ENCODE data around the gene COCH.

Gene COCH

DNA sequence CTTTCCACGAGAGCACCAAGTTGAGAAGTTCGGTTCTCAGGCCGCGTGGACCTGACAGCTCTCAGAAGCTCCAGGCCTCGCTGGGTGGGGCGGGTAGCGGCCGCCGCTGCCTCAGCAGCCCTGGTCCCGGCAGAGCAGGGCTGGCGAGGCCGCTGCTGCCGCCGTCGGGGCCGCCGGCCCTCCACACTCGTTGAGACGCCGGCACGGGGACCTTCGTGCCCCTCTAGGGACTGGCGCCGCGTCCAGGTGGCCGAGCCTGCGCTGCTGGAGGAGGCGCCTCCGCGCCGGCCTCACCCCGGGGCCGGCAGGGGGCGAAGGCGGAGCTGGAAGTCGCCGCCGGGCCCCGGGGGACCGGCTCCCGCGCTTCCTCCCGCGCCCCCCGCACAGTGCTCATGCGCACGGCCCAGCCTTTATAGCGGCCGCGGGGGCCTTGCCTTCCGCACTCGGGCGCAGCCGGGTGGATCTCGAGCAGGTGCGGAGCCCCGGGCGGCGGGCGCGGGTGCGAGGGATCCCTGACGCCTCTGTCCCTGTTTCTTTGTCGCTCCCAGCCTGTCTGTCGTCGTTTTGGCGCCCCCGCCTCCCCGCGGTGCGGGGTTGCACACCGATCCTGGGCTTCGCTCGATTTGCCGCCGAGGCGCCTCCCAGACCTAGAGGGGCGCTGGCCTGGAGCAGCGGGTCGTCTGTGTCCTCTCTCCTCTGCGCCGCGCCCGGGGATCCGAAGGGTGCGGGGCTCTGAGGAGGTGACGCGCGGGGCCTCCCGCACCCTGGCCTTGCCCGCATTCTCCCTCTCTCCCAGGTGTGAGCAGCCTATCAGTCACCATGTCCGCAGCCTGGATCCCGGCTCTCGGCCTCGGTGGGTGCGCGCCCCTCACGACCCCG lies at the start of gene COCH:
Gene COCH, plus strand, starts transcription at position 440 of the 879 bp plus-strand sequence. Its CDS starts 380 bp downstream, at position 820.
- Mint-ChIP-seq H3K27ac (no peak within 1 kb of the TSS), H3K4me1 (peaks cover 15% of the 10 kb centered on the region), H3K36me3 (ENCODE audit: low read depth) (no peaks in the 10 kb centered on the region), H3K4me3 (peak within 1 kb of the TSS; percentile 78), H3K9me3 (no peaks in the 10 kb centered on the region), H3K27me3 (ENCODE audit: low read depth, poor library complexity) (peaks cover 84% of the 10 kb centered on the region)
- peak; percentile 74 for DNase-seq
- TF ChIP-seq, protein P1, sequence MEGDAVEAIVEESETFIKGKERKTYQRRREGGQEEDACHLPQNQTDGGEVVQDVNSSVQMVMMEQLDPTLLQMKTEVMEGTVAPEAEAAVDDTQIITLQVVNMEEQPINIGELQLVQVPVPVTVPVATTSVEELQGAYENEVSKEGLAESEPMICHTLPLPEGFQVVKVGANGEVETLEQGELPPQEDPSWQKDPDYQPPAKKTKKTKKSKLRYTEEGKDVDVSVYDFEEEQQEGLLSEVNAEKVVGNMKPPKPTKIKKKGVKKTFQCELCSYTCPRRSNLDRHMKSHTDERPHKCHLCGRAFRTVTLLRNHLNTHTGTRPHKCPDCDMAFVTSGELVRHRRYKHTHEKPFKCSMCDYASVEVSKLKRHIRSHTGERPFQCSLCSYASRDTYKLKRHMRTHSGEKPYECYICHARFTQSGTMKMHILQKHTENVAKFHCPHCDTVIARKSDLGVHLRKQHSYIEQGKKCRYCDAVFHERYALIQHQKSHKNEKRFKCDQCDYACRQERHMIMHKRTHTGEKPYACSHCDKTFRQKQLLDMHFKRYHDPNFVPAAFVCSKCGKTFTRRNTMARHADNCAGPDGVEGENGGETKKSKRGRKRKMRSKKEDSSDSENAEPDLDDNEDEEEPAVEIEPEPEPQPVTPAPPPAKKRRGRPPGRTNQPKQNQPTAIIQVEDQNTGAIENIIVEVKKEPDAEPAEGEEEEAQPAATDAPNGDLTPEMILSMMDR (IDR thresholded peaks at IDR 0.05), result peak; percentile 41

DNA sequence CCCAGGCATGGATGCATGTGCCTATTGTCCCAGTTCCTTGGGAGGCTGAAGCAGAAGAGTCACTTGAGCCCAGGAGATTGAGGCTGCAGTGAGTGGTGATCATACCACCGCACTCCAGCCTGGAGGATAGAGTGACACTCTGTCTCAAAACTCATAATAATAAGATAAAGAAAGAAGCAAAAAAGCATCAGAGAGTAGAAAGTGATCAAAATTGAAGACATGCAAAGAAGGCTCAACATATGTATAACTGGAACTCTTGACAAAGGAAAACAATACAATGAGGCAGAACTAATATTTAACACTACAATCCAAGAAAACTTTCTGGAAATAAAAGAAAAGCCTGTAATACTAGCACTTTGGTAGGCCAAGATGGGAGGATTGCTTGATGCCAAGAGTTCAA lies 48.3 kb upstream of the COCH start:
- no peak for DNase-seq
- Mint-ChIP-seq H3K27me3 (ENCODE audit: low read depth, poor library complexity) (peaks cover 4% of the 10 kb centered on the region), H3K4me1 (no peaks in the 10 kb centered on the region), H3K36me3 (ENCODE audit: low read depth) (peaks cover 5% of the 10 kb centered on the region), H3K4me3 (no peak overlapping the region), H3K9me3 (peaks cover 33% of the 10 kb centered on the region), H3K27ac (no peak overlapping the region)
- TF ChIP-seq, protein P1 (IDR thresholded peaks at IDR 0.05), result no peak

DNA sequence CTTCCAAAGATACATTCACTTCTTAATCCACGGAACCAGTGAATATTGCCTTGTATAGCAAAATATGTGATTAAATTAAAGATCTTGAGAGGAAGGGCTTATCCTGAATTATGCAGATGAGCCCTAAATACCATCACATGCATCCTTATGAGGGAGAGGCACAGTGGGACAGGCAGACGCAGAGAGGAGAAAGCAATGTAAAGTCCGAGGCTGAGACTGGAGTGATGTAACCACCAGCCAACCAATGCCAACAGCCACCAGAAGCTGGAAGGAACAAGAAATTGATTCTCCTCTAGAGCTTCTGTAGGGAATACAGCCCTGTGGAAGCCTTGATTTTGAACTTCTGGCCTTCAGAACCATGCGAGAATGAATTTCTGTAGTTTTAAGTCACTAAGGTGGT lies 44.5 kb upstream of the COCH start:
- H3K27ac Mint-ChIP-seq, result no peak overlapping the region
- H3K9me3 Mint-ChIP-seq, result peaks cover 42% of the 10 kb centered on the region
- H3K4me3 Mint-ChIP-seq, result no peak overlapping the region
- peaks cover 1% of the 10 kb centered on the region for H3K36me3 Mint-ChIP-seq (ENCODE audit: low read depth)
- H3K27me3 Mint-ChIP-seq (ENCODE audit: low read depth, poor library complexity), result peaks cover 4% of the 10 kb centered on the region
- H3K4me1 Mint-ChIP-seq, result no peaks in the 10 kb centered on the region
- DNase-seq, result no peak
- TF ChIP-seq, protein P1 (IDR thresholded peaks at IDR 0.05), result no peak

DNA sequence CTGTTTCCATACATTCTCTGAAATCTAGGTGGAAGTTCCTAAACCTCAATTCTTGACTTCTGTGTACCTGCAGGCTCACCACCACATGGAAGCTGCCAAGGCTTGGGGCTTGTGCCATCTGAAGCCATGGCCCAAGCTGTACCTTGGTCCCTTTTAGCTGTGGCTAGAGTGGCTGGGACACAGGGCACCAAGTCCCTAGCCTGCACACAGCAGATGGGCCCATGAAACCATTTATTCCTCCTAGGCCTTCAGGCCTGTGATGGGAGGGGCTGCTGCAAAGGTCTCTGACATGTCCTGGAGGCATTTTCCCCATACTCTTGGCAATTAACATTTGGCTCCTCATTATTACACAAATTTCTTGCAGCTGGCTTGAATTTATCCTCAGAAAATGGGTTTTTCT lies 40.0 kb upstream of the COCH start:
- Mint-ChIP-seq H3K27ac (no peak overlapping the region), H3K4me3 (no peak overlapping the region), H3K4me1 (no peaks in the 10 kb centered on the region), H3K27me3 (ENCODE audit: low read depth, poor library complexity) (no peaks in the 10 kb centered on the region), H3K9me3 (peaks cover 21% of the 10 kb centered on the region), H3K36me3 (ENCODE audit: low read depth) (no peaks in the 10 kb centered on the region)
- no peak for DNase-seq
- TF ChIP-seq, protein P1 (IDR thresholded peaks at IDR 0.05), result no peak

DNA sequence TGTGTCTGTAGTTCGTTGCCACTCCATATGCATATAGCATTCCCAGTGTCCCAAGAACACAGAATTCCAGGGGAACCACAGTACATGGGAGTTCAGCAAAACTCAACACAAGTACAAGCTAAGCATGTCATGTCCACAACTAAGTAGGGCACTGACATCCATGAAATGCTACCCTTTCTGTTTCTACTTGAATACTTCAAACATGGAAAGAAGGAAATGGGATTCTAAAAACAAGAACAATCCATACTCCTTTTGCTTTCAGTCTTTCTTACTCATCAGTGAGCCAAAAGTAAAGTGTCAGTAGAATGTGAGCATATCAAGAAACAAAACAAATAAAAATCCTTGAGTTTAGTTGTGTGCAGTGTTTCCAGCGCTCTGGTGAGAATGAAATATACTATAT lies 36.0 kb upstream of the COCH start:
- Mint-ChIP-seq H3K27me3 (ENCODE audit: low read depth, poor library complexity) (no peaks in the 10 kb centered on the region), H3K36me3 (ENCODE audit: low read depth) (no peaks in the 10 kb centered on the region), H3K4me3 (no peak overlapping the region), H3K27ac (no peak overlapping the region), H3K4me1 (no peaks in the 10 kb centered on the region), H3K9me3 (peaks cover 16% of the 10 kb centered on the region)
- TF ChIP-seq, protein P1 (IDR thresholded peaks at IDR 0.05), result no peak
- DNase-seq, result no peak

All from nephron progenitor cell (in vitro differentiated cells).